Measurements from ENCODE around the gene SV2A. TPM values are rescaled to one million over a fixed set of nuclear protein-coding genes. Genes with fewer than 3 reads are reported as not detected.

SV2A gene
- total and polyA plus RNA-seq, 9 donors = 1.2 to 7.9 (median 3.2) TPM

DNA sequence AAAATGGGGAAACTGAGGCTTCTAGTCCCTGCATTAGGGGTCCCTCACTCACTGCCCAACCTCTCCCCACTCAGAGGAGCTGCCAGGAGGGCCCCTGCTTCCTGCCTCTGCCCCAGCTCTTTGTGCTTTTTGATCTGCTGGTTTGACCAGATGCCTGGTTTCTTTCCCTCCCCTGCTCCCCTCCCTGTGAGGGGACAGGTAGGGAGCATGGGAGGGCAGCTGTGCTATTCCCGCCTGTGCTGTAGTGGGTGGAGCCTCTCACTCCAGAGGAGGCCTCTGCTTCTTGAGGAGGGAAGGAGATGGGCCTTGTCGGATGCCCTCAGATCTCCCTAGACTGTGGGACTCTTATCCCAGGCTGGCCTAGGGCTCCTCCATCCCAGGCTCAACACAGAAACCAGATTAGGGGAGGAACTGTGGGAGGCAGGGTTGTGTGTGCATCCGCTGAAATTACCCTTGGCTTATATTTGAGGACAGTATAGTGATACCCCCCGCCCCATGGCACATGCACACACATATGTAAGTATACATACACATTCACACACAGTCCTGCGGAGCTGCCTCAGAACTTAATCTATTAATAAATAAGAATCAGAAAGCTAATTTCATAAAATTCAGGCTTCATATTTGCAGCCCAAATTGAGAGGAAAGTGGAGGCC, 13.7 kb downstream of the SV2A start:
- DNase-seq = no peak
- Histone ChIP-seq H3K4me1 (ENCODE audit: insufficient read depth) (peaks cover 2% of the 10 kb centered on the region), H3K36me3 (no peaks in the 10 kb centered on the region), H3K4me3 (no peak overlapping the region), H3K27ac (no peak overlapping the region), H3K9me3 (no peaks in the 10 kb centered on the region), H3K27me3 (no peaks in the 10 kb centered on the region)
- no peak for TF ChIP-seq EP300 (IDR thresholded peaks at IDR 0.05)
- no peak for TF ChIP-seq POLR2A (IDR thresholded peaks at IDR 0.05)
- intact Hi-C loops (cut with DNase I) = no loop called here
- 78 to 83% (median 82%) methylated on average over 5 of the region's 5 CpGs for WGBS, 3 donors

- TF ChIP-seq POLR2A (IDR thresholded peaks at IDR 0.05) (peak; percentile 91), EP300 (IDR thresholded peaks at IDR 0.05) (peak; percentile 16), CTCF (IDR thresholded peaks at IDR 0.05) (peak in 2 of 3 donors; percentile 9 to 10)
- intact Hi-C loops (cut with DNase I) = loop anchor here in 1 of 4 donors (5.0 to 10.0 kb wide), 2 partner anchors 38 to 165 kb away; partner anchors contain the start of genes MTMR11 and VPS45
- no peaks in the 10 kb centered on the region for H3K27me3 ChIP-seq
- H3K27ac ChIP-seq = peak within 1 kb of the TSS; percentile 50 to 85
- H3K9me3 ChIP-seq = no peaks in the 10 kb centered on the region
- H3K36me3 ChIP-seq = no peaks in the 10 kb centered on the region
- peaks cover 2% of the 10 kb centered on the region for H3K4me1 ChIP-seq (ENCODE audit: insufficient read depth)
- DNase-seq = peak; percentile 92 to 95 (median 94)
- 3 to 8% (median 5%) methylated on average over 56 to 65 of the region's 65 CpGs for WGBS, 3 donors
- peak within 1 kb of the TSS; percentile 46 for H3K4me3 ChIP-seq
Measured at GRCh38 chr1:149899460-149900284, 18.0 kb downstream of the SV2A start, which contains the start of gene BOLA1. Gene BOLA1, plus strand, starts transcription at chr1:149899568. Its CDS starts 492 bp downstream, at chr1:149900060.

GRCh38 chr1:149896575-149896974, 21.1 kb downstream of the SV2A start:
- WGBS, 3 donors = 89 to 96% (median 95%) methylated on average over 4 of the region's 4 CpGs
- no peaks in the 10 kb centered on the region for H3K27me3 ChIP-seq
- no peaks in the 10 kb centered on the region for H3K9me3 ChIP-seq
- no peak overlapping the region for H3K27ac ChIP-seq
- intact Hi-C loops (cut with DNase I) = loop anchor here in 1 of 4 donors (5.0 to 10.0 kb wide), 2 partner anchors 41 to 168 kb away; partner anchors contain the start of genes MTMR11 and VPS45
- H3K4me1 ChIP-seq (ENCODE audit: insufficient read depth) = peaks cover 2% of the 10 kb centered on the region
- TF ChIP-seq EP300 (IDR thresholded peaks at IDR 0.05) (no peak), POLR2A (IDR thresholded peaks at IDR 0.05) (no peak), CTCF (IDR thresholded peaks at IDR 0.05) (no peak)
- DNase-seq = no peak
- H3K4me3 ChIP-seq = no peak overlapping the region
- no peaks in the 10 kb centered on the region for H3K36me3 ChIP-seq

DNA sequence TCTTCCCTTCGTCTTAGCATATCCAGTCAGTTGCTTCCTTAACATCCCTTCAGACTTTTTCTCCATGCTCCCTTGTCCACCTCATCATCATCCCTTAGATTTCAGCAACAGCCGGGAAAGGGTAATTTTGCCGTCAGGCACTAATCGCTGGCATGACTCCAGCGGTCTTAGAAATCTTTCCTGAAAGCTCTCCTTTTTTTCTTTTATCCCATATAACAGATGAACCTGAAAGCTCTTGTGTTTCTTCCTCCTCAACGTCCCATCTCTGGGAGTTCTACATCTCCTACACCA, 28.7 kb downstream of the SV2A start:
- peak; percentile 61 to 79 (median 73) for DNase-seq
- H3K4me1 ChIP-seq (ENCODE audit: insufficient read depth) = peaks cover 2% of the 10 kb centered on the region

More for the DNA sequence above, 28.7 kb downstream of the SV2A start:
- no peaks in the 10 kb centered on the region for H3K36me3 ChIP-seq
- TF ChIP-seq POLR2A (IDR thresholded peaks at IDR 0.05) (no peak), CTCF (IDR thresholded peaks at IDR 0.05) (no peak), EP300 (IDR thresholded peaks at IDR 0.05) (no peak)
- no peaks in the 10 kb centered on the region for H3K27me3 ChIP-seq
- H3K4me3 ChIP-seq = peak overlapping the region; percentile 60
- intact Hi-C loops (cut with DNase I) = no loop called here
- H3K9me3 ChIP-seq = no peaks in the 10 kb centered on the region
- WGBS, 3 donors = 2 to 4% (median 3%) methylated on average over 6 of the region's 6 CpGs
- H3K27ac ChIP-seq = peak overlapping the region in 1 of 2 donors; percentile 99

Measured in ovary (tissue), 9 donors.